Activated naive CD8-positive, alpha-beta T cell treated with anti-CD3 and anti-CD28 coated beads, Interleukin-2, amount 10 ng/mL, durations not matched to agents 7 days and 5 days (primary cell): ENCODE results near the gene PRM3. TPM values are rescaled to one million over a fixed set of nuclear protein-coding genes. Genes with fewer than 3 reads are reported as not detected.

ENCODE experiments used
- ATAC-seq: fragments of 150-1000 bp; cut with Tn5 transposase; one replicate; pipeline ENCODE4 v1.10.0; 2021; ENCODE audit warnings: low read depth, moderate library complexity
- POLR2A ChIA-PET: fragments of 350-600 bp; sonication (Branson Sonifier 250); formaldehyde crosslinking; loops from one replicate; lab custom pipeline; 2021; ENCODE audit warnings: antibody characterized with exemption; lab: Charles Lee
- DNase-seq: peaks from one replicate; pipeline ENCODE4 v3.0.0; 2021
- H3K27ac Mint-ChIP-seq: one replicate; pipeline ENCODE4 v1.8.0; 2022; ENCODE audit warnings: mild to moderate bottlenecking, mixed read lengths
- H3K27me3 Mint-ChIP-seq: one replicate; pipeline ENCODE4 v1.8.0; 2022; ENCODE audit warnings: mild to moderate bottlenecking, moderate library complexity, mixed read lengths
- H3K36me3 Mint-ChIP-seq: one replicate; pipeline ENCODE4 v1.8.0; 2021; ENCODE audit warnings: mild to moderate bottlenecking, mixed read lengths
- H3K4me1 Mint-ChIP-seq: one replicate; pipeline ENCODE4 v1.8.0; 2021; ENCODE audit warnings: mixed read lengths
- H3K4me3 Mint-ChIP-seq: one replicate; pipeline ENCODE4 v1.8.0; 2022; ENCODE audit warnings: mild to moderate bottlenecking, moderate library complexity, mixed read lengths
- H3K9me3 Mint-ChIP-seq: one replicate; pipeline ENCODE4 v1.8.0; 2021; ENCODE audit warnings: mixed read lengths
- total RNA-seq, 2 experiments: library from RNA; stranded (reverse); gene quantifications; one replicate each; pipeline ENCODE4 v1.2.3, GENCODE V29; 2021

Gene PRM3
- total RNA-seq, 2 experiments from 2014 or later = not detected

GRCh38 chr16:11289202-11289601, 15.8 kb upstream of the PRM3 start:
- POLR2A ChIA-PET = no interaction called here
- H3K4me1 Mint-ChIP-seq = peaks cover 21% of the 10 kb centered on the region
- H3K9me3 Mint-ChIP-seq = peaks cover 2% of the 10 kb centered on the region
- no peak overlapping the region for H3K4me3 Mint-ChIP-seq
- no peak for ATAC-seq
- H3K27me3 Mint-ChIP-seq = peaks cover 22% of the 10 kb centered on the region
- H3K36me3 Mint-ChIP-seq = peaks cover 2% of the 10 kb centered on the region
- no peak for DNase-seq
- H3K27ac Mint-ChIP-seq = no peak overlapping the region

DNA sequence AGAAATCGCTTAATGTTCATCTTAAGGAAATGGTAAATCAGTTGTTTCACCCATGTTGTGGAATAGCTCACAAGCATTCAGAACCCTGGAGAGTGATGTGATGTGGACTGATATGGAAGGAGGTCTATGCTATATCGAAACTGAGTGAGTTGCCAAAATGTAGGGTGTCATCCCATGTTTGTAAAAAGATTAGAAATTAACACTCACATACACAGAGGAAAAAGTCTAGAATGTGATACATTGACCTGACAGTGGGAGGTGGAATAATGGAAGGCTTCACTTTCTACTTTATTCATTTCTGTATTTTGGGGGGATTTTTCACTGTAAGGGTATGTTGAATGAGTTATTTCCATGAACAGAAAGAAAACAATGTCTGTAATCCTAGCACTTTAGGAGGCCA, 12.4 kb upstream of the PRM3 start:
- no peak overlapping the region for H3K27ac Mint-ChIP-seq
- POLR2A ChIA-PET = interaction anchor here (1.0 kb wide), 1 partner anchor 12 kb away, joined by 3 read pairs; the partner anchor contains the start of gene PRM3
- ATAC-seq = no peak

DNA sequence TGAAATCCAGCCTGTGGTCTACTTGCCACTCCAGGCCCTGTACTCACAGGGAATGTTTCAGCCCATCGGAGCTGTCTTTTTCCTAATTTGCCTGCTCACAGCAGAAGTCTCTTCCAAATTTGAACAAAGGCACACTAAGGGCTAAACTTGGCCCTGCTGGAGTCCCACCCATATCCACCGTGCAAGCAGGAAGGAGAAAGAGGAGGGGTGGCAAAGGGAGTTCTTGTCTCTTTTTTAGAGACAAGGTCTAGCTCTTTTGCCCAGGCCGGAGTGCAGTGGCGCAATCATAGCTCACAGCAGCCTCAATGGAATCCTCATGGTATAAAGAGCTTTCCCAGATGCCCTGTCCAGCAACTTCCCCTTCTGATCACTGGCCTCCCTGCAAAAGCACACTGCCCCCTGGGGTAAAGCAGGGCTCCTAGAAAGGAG, 10.4 kb upstream of the PRM3 start:
- peaks cover 4% of the 10 kb centered on the region for H3K36me3 Mint-ChIP-seq
- no peak for ATAC-seq

More for the DNA sequence above, 12.4 kb upstream of the PRM3 start:
- H3K36me3 Mint-ChIP-seq = peaks cover 4% of the 10 kb centered on the region
- H3K9me3 Mint-ChIP-seq = peaks cover 2% of the 10 kb centered on the region
- no peak for DNase-seq
- peaks cover 14% of the 10 kb centered on the region for H3K27me3 Mint-ChIP-seq
- H3K4me1 Mint-ChIP-seq = peaks cover 10% of the 10 kb centered on the region
- H3K4me3 Mint-ChIP-seq = no peak overlapping the region

GRCh38 chr16:11280616-11281522, 7.4 kb upstream of the PRM3 start, which contains the start of gene PRM1:
Gene PRM1 (minus strand): TSS chr16:11281330. CDS start chr16:11281238, 92 bp downstream.
- peaks cover 2% of the 10 kb centered on the region for H3K9me3 Mint-ChIP-seq
- DNase-seq (no peak), ATAC-seq (no peak)
- H3K4me1 Mint-ChIP-seq = peaks cover 18% of the 10 kb centered on the region
- H3K27ac Mint-ChIP-seq = no peak within 1 kb of the TSS
- H3K27me3 Mint-ChIP-seq = peaks cover 6% of the 10 kb centered on the region
- no peak within 1 kb of the TSS for H3K4me3 Mint-ChIP-seq
- peaks cover 1% of the 10 kb centered on the region for H3K36me3 Mint-ChIP-seq
- POLR2A ChIA-PET = no interaction called here

More for the DNA sequence above, 10.4 kb upstream of the PRM3 start:
- peaks cover 2% of the 10 kb centered on the region for H3K9me3 Mint-ChIP-seq
- H3K4me1 Mint-ChIP-seq = peaks cover 18% of the 10 kb centered on the region
- no peak overlapping the region for H3K27ac Mint-ChIP-seq
- peaks cover 12% of the 10 kb centered on the region for H3K27me3 Mint-ChIP-seq
- no peak for DNase-seq
- H3K4me3 Mint-ChIP-seq = no peak overlapping the region
- POLR2A ChIA-PET = interaction anchor here (0.9 to 1.7 kb wide), 4 partner anchors 10 to 24 kb away, joined by 3 to 4 read pairs (median 3); partner anchors contain the start of gene PRM3

- no peak overlapping the region for H3K4me3 Mint-ChIP-seq
- DNase-seq (no peak), ATAC-seq (no peak)
- no peaks in the 10 kb centered on the region for H3K9me3 Mint-ChIP-seq
- POLR2A ChIA-PET = no interaction called here
- H3K27me3 Mint-ChIP-seq = peaks cover 9% of the 10 kb centered on the region
- H3K36me3 Mint-ChIP-seq = peaks cover 1% of the 10 kb centered on the region
- peaks cover 12% of the 10 kb centered on the region for H3K4me1 Mint-ChIP-seq
- peak overlapping the region; percentile 2 for H3K27ac Mint-ChIP-seq
Measured at GRCh38 chr16:11278681-11279628, 5.5 kb upstream of the PRM3 start.

GRCh38 chr16:11277607-11278337, 4.3 kb upstream of the PRM3 start:
- POLR2A ChIA-PET = interaction anchor here (1.1 kb wide), 1 partner anchor 22 kb away, joined by 4 read pairs; no protein-coding TSS in a partner anchor
- Mint-ChIP-seq H3K36me3 (no peaks in the 10 kb centered on the region), H3K4me1 (peaks cover 12% of the 10 kb centered on the region), H3K27ac (no peak overlapping the region), H3K9me3 (no peaks in the 10 kb centered on the region), H3K4me3 (no peak overlapping the region), H3K27me3 (peaks cover 9% of the 10 kb centered on the region)
- ATAC-seq (no peak), DNase-seq (no peak)

DNA sequence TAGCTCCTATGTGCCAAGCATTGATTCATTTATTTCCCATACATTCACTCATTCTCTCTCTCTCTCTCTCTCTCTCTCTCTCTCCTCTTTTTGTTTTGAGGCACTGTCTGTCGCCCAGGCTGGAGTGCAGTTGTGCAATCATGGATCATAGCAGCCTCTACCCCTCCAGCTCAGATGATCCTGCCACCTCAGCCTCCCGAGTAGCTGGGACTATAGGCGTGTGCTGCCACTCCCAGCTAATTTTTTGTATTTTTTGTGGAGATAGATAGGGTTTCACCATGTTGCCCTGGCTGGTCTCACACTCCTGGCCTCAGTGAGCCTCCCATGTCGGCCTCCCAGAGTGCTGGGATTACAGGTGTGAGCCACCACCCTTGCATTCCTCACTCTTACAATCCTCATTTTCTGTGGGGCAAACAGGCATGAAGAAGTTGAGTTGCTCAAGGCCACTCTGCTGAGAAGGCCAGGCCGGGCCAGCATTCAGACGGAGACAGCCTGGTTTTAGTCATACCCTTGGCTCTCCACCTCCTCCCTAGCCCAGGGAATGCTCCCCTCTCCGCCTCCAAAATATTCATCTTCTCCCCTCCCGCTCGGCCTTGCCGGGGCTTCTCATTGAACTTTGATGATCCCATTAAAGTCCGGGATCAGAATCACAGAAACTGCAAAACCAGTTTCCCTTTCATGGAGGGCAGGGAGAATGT, 3.6 kb upstream of the PRM3 start:
- H3K4me1 Mint-ChIP-seq = peaks cover 12% of the 10 kb centered on the region
- POLR2A ChIA-PET = interaction anchor here (0.9 to 1.1 kb wide), 2 partner anchors 19 to 22 kb away, joined by 3 to 4 read pairs; no protein-coding TSS in a partner anchor
- H3K9me3 Mint-ChIP-seq = no peaks in the 10 kb centered on the region
- H3K27ac Mint-ChIP-seq = no peak overlapping the region
- no peak for DNase-seq
- peaks cover 6% of the 10 kb centered on the region for H3K27me3 Mint-ChIP-seq
- H3K4me3 Mint-ChIP-seq = no peak overlapping the region
- no peaks in the 10 kb centered on the region for H3K36me3 Mint-ChIP-seq
- no peak for ATAC-seq

- POLR2A ChIA-PET = interaction anchor here (0.9 kb wide), 1 partner anchor 18 kb away, joined by 3 read pairs; no protein-coding TSS in a partner anchor
- Mint-ChIP-seq H3K4me1 (peaks cover 12% of the 10 kb centered on the region), H3K36me3 (no peaks in the 10 kb centered on the region), H3K4me3 (no peak within 1 kb of the TSS), H3K9me3 (no peaks in the 10 kb centered on the region), H3K27me3 (peaks cover 5% of the 10 kb centered on the region), H3K27ac (no peak within 1 kb of the TSS)
- ATAC-seq = no peak
- DNase-seq = no peak
Measured at GRCh38 chr16:11276143-11276895, 2.9 kb upstream of the PRM3 start, which contains the start of gene PRM2. Gene PRM2 (minus strand): TSS chr16:11276480. CDS start chr16:11276370, 110 bp downstream.

- POLR2A ChIA-PET = no interaction called here
- Mint-ChIP-seq H3K36me3 (no peaks in the 10 kb centered on the region), H3K4me1 (peaks cover 11% of the 10 kb centered on the region), H3K4me3 (no peak overlapping the region), H3K9me3 (no peaks in the 10 kb centered on the region), H3K27ac (no peak overlapping the region), H3K27me3 (peaks cover 5% of the 10 kb centered on the region)
- ATAC-seq (no peak), DNase-seq (no peak)
Measured at GRCh38 chr16:11274964-11275363, 1.5 kb upstream of the PRM3 start.

DNA sequence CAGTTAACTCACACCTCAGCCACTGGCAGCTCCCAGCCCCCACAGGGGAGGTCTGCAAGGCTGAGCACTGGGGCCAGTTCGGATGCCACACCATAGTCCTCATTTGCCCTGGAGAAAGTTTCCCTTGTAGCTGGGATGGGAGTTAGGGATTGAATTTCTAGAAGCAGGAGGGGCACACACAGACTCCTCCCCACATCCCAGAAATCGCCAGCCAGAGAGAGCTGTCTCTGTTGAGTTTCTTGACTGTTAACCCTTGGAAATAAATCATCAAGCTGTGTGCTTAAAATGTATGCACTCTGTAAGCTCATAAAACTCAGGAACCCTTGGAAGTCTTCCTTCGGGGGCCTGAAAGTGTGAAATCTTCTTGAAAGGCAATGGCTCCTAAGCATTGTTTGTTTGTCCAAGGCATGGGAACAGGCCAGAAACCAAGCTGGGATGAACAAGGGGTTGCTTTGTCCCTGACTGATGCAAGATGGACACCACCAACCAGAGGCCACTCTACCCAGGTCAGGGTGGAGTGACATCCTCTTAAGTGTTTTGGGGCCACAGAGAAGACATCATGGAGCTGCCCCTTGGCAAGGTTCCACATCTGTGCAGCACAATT, 394 bp upstream of the PRM3 start:
- POLR2A ChIA-PET = interaction anchor here (0.9 to 1.5 kb wide), 5 partner anchors 10 to 25 kb away, joined by 3 read pairs; no protein-coding TSS in a partner anchor
- Mint-ChIP-seq H3K4me1 (peaks cover 2% of the 10 kb centered on the region), H3K27ac (no peak overlapping the region), H3K4me3 (no peak overlapping the region), H3K36me3 (no peaks in the 10 kb centered on the region), H3K27me3 (peaks cover 5% of the 10 kb centered on the region), H3K9me3 (no peaks in the 10 kb centered on the region)
- DNase-seq (no peak), ATAC-seq (no peak)

- Mint-ChIP-seq H3K27ac (no peak overlapping the region), H3K4me3 (no peak overlapping the region), H3K27me3 (peaks cover 5% of the 10 kb centered on the region), H3K9me3 (peaks cover 3% of the 10 kb centered on the region), H3K36me3 (peaks cover 3% of the 10 kb centered on the region), H3K4me1 (no peaks in the 10 kb centered on the region)
- no peak for ATAC-seq
- POLR2A ChIA-PET = interaction anchor here (0.5 kb wide), 1 partner anchor 471 kb away, joined by 3 read pairs; no protein-coding TSS in a partner anchor
- DNase-seq = no peak
Measured at GRCh38 chr16:11272484-11272883, 945 bp downstream of the PRM3 start.
